Mesodermal cell (in vitro differentiated cells): ENCODE data around the gene CXCR5.

Experiments used
- H3K27ac ChIP-seq: 2 replicates; pipeline ENCODE4 v1.7.0; 2013; ENCODE audit warnings: mild to moderate bottlenecking, low read depth, low read length, moderate library complexity; ENCODE audit not compliant: severe bottlenecking
- H3K36me3 ChIP-seq: 2 replicates; pipeline ENCODE4 v1.7.1; 2013; ENCODE audit warnings: mild to moderate bottlenecking, low read length, moderate library complexity; ENCODE audit not compliant: control insufficient read depth, insufficient read depth
- H3K4me1 ChIP-seq: one replicate; pipeline ENCODE4 v1.7.1; 2013; ENCODE audit warnings: mild to moderate bottlenecking, low read length; ENCODE audit not compliant: insufficient read depth, control insufficient read depth, poor library complexity, severe bottlenecking
- H3K4me3 ChIP-seq: 2 replicates; pipeline ENCODE4 v1.7.0; 2013; ENCODE audit warnings: low read length, control low read depth, mild to moderate bottlenecking; ENCODE audit not compliant: insufficient read depth, poor library complexity, severe bottlenecking; ENCODE audit errors: extremely low read depth
- H3K9me3 ChIP-seq: 2 replicates; pipeline ENCODE4 v1.7.1; 2013; ENCODE audit warnings: mild to moderate bottlenecking, low read length, moderate library complexity; ENCODE audit not compliant: control insufficient read depth
- WGBS, 2 experiments: methylation state at CpG; one replicate each; pipeline ENCODE4 v1.1.5; 2013; ENCODE audit warnings: missing lambda C conversion rate in 2 of 2; ENCODE audit not compliant: insufficient coverage in 2 of 2; 5-methylcytosine and 5-hydroxymethylcytosine counted together

Gene CXCR5

DNA sequence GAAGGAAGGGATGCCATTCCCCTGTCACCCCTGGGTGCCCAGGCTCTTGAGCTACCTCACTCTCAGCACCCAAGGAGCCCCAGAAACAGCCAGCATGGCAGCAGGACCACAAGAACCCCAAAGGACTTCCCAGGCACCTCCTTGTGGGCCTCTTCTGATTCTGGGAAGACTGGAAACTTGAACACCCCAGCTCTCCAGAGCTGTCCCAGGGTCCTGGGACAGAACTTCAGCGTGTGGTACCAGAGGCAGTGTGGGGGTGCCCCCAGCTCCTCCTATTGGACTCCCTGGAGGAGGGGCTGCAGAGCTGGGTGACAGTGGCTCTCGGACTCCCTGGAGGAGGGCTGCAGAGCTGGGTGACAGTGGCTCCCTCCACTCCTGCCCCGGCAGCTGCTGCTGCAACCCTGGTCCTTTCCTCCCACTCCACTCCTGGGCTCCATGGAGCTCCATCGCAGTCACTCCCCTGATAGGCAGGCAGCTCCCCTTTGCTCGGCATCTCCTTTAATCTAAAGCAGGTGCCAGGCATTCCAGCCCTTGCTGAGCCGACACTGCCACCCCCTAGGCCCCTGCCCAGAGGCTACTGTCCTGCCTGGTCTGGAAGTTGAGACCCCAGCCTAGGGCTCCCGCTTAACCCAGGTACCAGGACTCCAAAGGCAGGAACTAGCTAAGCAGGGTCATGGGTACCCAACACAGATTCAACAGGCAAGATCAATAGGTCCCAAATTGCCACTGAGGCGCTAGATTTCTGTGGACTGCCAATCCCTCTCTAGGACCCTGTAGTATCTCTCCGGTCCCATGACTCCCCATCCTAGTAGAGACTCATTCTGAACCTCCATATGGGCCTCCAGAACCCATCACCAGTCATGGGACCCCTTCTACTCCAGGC, 39.3 kb downstream of the CXCR5 start:
- H3K4me1 ChIP-seq = peaks cover 60% of the 10 kb centered on the region
- H3K36me3 ChIP-seq = peaks cover 10% of the 10 kb centered on the region
- 74 to 78% methylated on average over 7 to 9 of the region's 9 CpGs for WGBS, 2 experiments
- H3K4me3 ChIP-seq = peak overlapping the region; percentile 99
- peak overlapping the region; percentile 96 for H3K27ac ChIP-seq
- no peaks in the 10 kb centered on the region for H3K9me3 ChIP-seq

DNA sequence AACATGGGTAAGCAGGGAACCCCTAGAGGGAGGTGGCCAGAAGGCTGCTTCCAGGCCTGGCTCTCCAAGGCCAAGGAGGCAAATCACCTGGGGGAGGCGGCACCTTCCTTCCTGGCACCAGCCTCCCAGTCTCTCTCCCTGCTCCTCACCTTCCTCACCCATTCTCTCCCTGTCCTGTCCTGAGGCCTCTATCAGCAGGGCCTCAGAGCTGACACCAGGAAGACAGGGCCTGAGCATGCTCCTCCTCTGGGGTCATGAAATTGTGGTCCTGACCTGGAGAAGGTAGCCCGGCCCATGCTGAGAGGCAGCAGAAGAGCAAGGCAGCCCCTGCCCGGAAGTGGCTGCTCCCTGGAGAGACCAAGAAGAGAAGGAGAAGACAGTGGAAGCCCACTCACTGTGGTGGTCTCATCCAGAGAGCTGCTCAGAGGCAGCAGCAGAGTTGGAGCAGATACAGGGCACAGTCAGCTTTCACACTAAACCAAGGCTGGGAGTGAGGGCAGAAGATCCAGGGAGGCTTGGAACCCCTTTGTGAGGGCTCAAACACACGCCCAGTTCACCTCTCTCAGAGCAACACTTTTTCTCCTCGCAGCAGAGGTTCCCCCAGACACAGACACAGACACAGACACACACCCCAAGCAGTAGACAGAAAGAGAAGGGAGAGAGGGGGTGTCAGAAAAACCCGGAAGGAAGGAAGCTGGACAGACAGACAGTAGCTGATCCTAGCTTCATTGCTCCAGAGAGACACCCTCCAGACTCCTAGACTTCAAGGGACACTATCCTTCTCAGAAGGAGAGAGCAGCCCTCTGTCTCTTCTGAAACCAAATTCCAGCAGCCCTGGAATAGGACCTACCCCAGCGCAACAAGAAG, 40.3 kb downstream of the CXCR5 start:
- Histone ChIP-seq H3K27ac (peak overlapping the region; percentile 6), H3K36me3 (peaks cover 10% of the 10 kb centered on the region), H3K4me1 (peaks cover 56% of the 10 kb centered on the region), H3K4me3 (peak overlapping the region; percentile 99), H3K9me3 (no peaks in the 10 kb centered on the region)
- 34 to 47% methylated on average over 3 to 4 of the region's 7 CpGs for WGBS, 2 experiments

DNA sequence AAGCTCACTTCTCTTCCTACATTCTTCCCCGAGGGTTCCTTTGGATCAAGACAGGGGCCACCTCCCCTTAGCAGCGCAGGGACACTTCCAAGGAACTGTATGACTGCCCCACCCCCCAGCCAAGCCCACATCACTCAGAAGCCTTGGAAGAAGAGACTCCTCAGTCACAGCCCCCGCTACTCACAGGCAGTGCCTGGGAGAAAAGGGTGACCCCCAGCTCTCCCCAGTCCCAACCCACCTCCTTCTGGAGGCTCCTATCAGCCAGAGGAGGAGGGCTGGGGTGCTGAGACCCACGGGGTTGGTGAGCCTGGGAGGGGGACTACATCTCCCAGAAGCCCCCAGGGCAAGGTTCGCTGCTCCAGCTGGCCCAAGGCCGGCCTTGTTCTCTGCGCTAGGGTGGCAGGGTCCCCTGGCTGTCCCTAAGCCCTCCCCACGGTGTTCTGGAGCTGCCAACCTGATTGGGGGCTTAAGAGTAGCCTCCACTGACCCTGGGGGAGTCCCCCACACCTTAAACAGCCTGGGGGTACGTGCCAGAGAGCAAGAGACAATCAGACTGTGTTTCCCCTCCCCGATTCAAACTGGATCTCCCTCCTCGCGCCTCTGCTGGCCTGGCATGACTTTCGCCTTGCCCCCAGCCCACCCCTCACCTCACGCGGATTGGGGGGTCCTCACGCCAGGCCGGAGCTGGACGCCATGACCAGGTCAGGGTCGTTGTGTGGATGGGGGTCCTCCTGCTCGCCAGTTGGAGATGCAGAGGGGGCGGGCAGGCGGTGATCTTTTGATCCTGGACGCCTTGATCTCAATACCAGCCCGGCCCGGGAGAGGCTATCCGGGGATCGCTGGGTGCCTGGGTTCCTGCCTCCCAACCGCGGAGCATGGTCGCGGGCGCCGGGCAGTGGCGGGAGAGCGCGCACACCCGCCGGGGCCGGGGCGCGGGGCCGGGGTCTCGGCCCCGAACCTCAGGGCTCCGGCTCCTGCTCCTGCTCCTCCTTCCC, 41.2 kb downstream of the CXCR5 start:
- Histone ChIP-seq H3K27ac (peak overlapping the region; percentile 6), H3K4me1 (peaks cover 48% of the 10 kb centered on the region)
- 0% methylated on average over 37 to 42 of the region's 45 CpGs for WGBS, 2 experiments

DNA sequence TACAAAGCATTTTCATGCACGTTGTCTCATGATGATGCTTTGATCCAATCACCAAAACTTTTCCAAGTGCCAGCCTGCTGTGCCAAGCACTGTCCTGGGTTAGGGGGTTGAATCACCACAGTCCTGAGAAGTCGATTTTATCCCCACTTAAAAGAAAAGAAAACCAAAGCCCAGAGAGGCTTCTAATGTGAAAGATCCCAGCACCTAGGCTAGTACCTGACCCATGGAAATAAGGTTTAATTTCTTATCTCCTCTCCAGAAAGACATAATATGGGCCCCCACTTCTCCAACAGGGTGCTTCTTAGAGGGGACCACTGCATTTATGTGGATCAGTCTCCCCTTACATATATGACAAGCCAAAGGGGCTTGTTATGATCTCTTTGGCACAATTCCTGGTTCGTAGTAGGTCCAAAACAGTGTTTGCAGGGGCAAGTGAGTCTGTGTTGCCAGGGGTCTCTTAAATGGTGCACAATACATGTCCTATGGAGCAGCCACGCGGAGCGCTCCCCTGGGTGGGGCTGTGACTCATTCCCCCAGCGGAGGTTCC, 43.9 kb downstream of the CXCR5 start:
- H3K4me3 ChIP-seq = no peak overlapping the region
- no peak overlapping the region for H3K27ac ChIP-seq
- WGBS, 2 experiments = 17 to 40% methylated on average over 2 to 3 of the region's 7 CpGs

More for the DNA sequence above, 41.2 kb downstream of the CXCR5 start:
- H3K9me3 ChIP-seq = no peaks in the 10 kb centered on the region
- H3K36me3 ChIP-seq = peaks cover 10% of the 10 kb centered on the region
- peak overlapping the region; percentile 99 for H3K4me3 ChIP-seq

DNA sequence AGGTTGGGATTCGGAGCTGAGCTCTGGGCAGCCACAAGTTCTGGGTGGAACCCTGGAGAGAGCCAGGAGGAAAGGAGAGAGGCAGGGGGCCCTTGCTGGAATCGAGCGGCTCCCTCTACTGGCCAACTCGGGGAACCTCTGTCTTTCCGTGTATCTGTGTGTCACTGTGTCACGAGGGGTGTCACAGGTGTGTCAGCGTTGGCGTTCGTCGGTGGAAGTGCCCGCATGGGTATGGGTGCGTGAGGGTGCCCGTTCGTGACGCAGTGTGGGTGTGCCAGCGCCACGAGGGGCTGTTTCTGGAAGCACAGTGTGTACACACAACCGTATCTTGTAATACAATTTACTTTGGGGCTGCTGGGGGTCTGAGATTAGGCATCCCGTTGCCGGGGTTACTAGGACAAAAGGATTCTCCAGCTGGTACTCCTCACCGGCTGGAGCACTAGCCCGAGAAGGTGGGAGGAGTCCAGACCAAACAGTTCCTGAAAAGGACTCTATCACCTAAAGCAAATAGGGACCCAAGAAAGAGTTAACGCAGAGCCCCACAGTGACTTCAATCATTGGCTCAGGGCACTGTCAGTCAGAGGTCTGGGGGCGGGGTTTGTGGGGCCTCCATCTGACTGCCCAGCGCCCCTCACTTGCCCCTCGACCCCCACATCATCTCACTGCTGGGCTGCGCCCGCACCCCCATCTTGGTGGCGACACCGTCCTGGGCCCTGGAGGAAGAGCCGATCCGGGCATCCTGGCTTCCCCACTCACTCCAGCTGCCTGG, 44.6 kb downstream of the CXCR5 start:
- Histone ChIP-seq H3K4me1 (peaks cover 37% of the 10 kb centered on the region), H3K9me3 (no peaks in the 10 kb centered on the region), H3K27ac (peak overlapping the region; percentile 82), H3K36me3 (peaks cover 2% of the 10 kb centered on the region), H3K4me3 (peak overlapping the region; percentile 78)
- 0% methylated on average over 14 to 25 of the region's 32 CpGs for WGBS, 2 experiments

More for the DNA sequence above, 43.9 kb downstream of the CXCR5 start:
- Histone ChIP-seq H3K36me3 (peaks cover 9% of the 10 kb centered on the region), H3K9me3 (no peaks in the 10 kb centered on the region), H3K4me1 (peaks cover 39% of the 10 kb centered on the region)

DNA sequence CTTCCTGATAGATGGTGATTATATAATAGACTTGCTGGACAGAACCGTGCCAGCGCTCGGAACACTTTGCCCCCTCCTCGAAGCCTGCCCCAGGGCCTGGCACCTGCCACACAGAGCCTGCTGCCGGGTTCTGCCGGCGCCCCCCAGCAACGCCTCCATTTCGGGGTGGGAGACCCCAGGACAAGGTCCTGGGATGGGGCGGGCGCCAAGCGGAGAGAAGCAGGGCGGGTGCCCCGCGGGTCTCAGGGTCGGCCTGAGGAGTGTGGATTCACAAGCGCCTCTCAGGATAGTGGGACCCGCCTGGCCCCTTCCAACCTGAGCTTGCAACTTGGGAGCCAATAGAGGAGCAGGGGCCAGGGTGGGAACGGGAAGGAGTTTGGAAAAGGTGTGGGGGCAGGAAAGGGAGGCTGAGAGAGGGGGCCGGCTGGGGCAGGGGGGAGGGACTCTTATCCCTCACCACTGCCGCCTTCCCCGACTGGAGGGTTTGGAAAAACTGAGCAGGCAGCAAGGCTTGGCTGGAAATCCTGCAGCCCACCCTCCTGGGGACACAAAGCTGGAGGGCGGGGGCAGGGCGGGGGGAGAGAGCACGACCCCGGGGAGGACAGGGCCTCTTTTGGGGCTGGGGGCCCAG, 45.3 kb downstream of the CXCR5 start:
- Histone ChIP-seq H3K36me3 (no peaks in the 10 kb centered on the region), H3K9me3 (no peaks in the 10 kb centered on the region), H3K4me1 (peaks cover 30% of the 10 kb centered on the region), H3K4me3 (peak overlapping the region; percentile 78), H3K27ac (peak overlapping the region; percentile 82)
- 0 to 3% methylated on average over 7 to 16 of the region's 26 CpGs for WGBS, 2 experiments

DNA sequence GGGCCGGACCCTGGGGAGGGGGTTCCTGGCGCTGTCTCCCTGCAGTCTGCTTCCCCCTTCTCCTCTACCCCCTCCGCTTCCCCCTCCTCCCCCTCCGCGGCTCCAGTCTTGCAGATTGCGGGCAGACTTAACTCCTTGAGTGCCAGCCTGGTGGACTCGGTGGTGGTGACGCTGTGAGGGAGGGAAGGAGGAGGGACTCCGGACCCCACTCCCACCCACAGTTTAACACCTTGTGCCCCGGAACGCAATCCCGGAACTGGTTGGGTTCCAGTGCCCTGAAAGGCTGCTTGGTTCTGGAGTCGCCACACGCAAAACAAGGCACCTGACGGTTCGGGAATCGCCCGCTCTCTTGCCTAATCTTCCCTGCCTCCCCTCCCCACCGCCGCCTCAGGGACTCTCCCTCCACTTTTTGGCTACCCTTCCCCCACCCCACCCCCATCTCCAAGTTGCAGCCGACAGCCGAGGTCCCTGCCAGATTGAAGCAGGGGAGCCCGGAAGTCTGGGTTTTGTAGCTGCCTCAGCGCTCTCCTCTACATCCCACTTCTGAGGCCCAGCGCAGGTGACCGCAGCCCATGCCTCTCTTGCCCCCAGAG, 45.9 kb downstream of the CXCR5 start:
- peak overlapping the region; percentile 78 for H3K4me3 ChIP-seq
- H3K27ac ChIP-seq = peak overlapping the region; percentile 82
- no peaks in the 10 kb centered on the region for H3K9me3 ChIP-seq
- no peaks in the 10 kb centered on the region for H3K36me3 ChIP-seq
- WGBS, 2 experiments = 0% methylated on average over 10 to 16 of the region's 26 CpGs
- peaks cover 30% of the 10 kb centered on the region for H3K4me1 ChIP-seq

DNA sequence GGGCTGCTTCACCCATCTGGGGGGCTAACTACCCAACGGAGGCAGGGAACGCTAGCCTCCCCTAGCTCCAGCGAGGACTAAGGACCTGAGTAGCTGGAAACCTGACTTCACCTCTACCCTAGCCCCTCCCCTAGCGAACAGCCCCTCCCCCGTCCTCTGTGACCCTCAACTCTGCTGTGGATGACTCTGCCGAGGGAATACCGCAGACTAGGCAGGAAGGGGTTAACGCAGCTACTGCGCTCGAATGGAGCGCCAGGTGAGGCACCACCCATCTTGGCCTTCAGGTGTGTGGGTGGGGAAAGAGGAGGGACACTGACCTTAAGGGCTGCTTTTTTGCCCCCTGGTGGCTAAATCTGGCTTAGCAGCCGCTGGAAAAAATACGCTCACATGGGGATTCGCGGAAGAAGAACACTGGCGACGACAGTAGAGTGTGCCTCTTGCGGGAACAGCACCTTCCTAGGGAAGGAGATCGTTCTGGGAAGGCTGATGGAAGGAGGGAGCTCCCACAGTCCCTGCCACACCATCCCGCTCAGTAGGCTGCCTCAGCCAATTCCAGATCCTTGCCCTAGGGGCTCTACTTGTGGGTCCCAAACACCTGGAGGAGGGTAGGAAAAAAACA, 46.5 kb downstream of the CXCR5 start:
- WGBS, 2 experiments = 3 to 4% methylated on average over 15 of the region's 20 CpGs
- H3K27ac ChIP-seq = peak overlapping the region; percentile 82
- peaks cover 30% of the 10 kb centered on the region for H3K4me1 ChIP-seq
- H3K9me3 ChIP-seq = no peaks in the 10 kb centered on the region
- peak overlapping the region; percentile 78 for H3K4me3 ChIP-seq
- H3K36me3 ChIP-seq = no peaks in the 10 kb centered on the region
